HCT116 (cell line): ENCODE data around the gene CCDC172. TPM values are rescaled to one million over a fixed set of nuclear protein-coding genes. Genes with fewer than 3 reads are reported as not detected.

Experiments
- ATAC-seq: fragments of 200-7000 bp; cut with Tn5 transposase; 2 replicates; pipeline ENCODE4 v1.9.1; 2020; ENCODE audit warnings: mild to moderate bottlenecking, moderate library complexity
- BruUV-seq: library from RNA; stranded (reverse); fragments of 400-500 nt; replicated peaks from 2 replicates; lab custom pipeline; 2021; lab: Mats Ljungman, UMichigan
- CTCF ChIA-PET: fragments of 300-600 bp; sonication (Branson Sonifier 250); formaldehyde crosslinking; loops from one replicate; lab custom pipeline; 2021; ENCODE audit warnings: antibody characterized with exemption; lab: Charles Lee
- POLR2A ChIA-PET: fragments of 300-600, 350-600 bp; sonication (Branson Sonifier 250); formaldehyde crosslinking; loops from one replicate; lab custom pipeline; 2021; ENCODE audit warnings: antibody characterized with exemption; lab: Charles Lee
- RAD21 ChIA-PET, 2 experiments: fragments of 300-600 bp; sonication (Branson Sonifier 250); formaldehyde crosslinking; loops; one replicate each; lab custom pipeline; 2023; ENCODE audit warnings: low total read pairs in 2 of 2; ENCODE audit not compliant: uncharacterized antibody in 2 of 2, unreplicated experiment in 2 of 2, low non-redundant PET in 1 of 2; lab: Charles Lee
- DNase-seq: peaks from one replicate; pipeline ENCODE4 v3.0.0-alpha.2; 2010; ENCODE audit warnings: low read depth, low spot score
- H2AFZ ChIP-seq: fragments of 200-600 bp; shearing (Covaris generic), sonication (generic); 2 replicates; pipeline ENCODE4 v1.6.1; 2017; ENCODE audit warnings: low read depth, mixed run types, mixed read lengths, antibody characterized with exemption, low read length; ENCODE audit not compliant: poor library complexity, severe bottlenecking
- H3K27ac ChIP-seq: 2 replicates; pipeline ENCODE4 v1.5.1; 2012; ENCODE audit warnings: low read depth, low read length
- H3K27me3 ChIP-seq: fragments of 200-600 bp; sonication (generic); 2 replicates; pipeline ENCODE4 v1.6.1; 2016; ENCODE audit warnings: mixed run types, low read length, mixed read lengths; ENCODE audit not compliant: insufficient read depth
- H3K36me3 ChIP-seq, 2 experiments: fragments of 200-500 bp in 1 of 2; fragments of 200-600 bp in 1 of 2; sonication (Bioruptor generic) in 1 of 2; sonication (generic) in 1 of 2; 2 replicates each; pipeline versions ENCODE4 v1.5.1 to v1.6.1; 2014 to 2016; ENCODE audit warnings: low read length in 2 of 2, inconsistent platforms in 1 of 2, mixed read lengths in 1 of 2, mixed run types in 1 of 2; ENCODE audit not compliant: insufficient read depth in 2 of 2, control insufficient read depth in 1 of 2
- H3K4me1 ChIP-seq, 2 experiments: fragments of 200-600 bp in 1 of 2; sonication (generic) in 1 of 2; 2 replicates each; pipeline versions ENCODE4 v1.5.1 to v1.6.1; 2012 to 2017; ENCODE audit warnings: low read length in 2 of 2, inconsistent platforms in 1 of 2, mild to moderate bottlenecking in 1 of 2, mixed read lengths in 1 of 2, mixed run types in 1 of 2, moderate library complexity in 1 of 2; ENCODE audit not compliant: insufficient read depth in 2 of 2, control insufficient read depth in 1 of 2
- H3K4me2 ChIP-seq: fragments of 200-600 bp; sonication (generic); 2 replicates; pipeline ENCODE4 v1.6.1; 2017; ENCODE audit warnings: mixed run types, low read length, mixed read lengths
- H3K4me3 ChIP-seq, 2 experiments: fragments of 200-600 bp in 1 of 2; sonication (generic) in 1 of 2; replicated peaks in 1 of 2; 2 replicates each; pipeline ENCODE4 v1.5.1; 2011 to 2016; ENCODE audit warnings: low read length in 2 of 2, control low read depth in 1 of 2, low read depth in 1 of 2, mild to moderate bottlenecking in 1 of 2, mixed read lengths in 1 of 2, mixed run types in 1 of 2
- H3K79me2 ChIP-seq: fragments of 200-600 bp; sonication (generic); 2 replicates; pipeline ENCODE4 v1.6.1; 2017; ENCODE audit warnings: mild to moderate bottlenecking, mixed run types, low read length, moderate library complexity, mixed read lengths; ENCODE audit not compliant: insufficient read depth
- H3K9ac ChIP-seq: fragments of 200-600 bp; sonication (generic); 2 replicates; pipeline ENCODE4 v1.6.1; 2016; ENCODE audit warnings: low read length, mixed read lengths
- H3K9me2 ChIP-seq: fragments of 200-600 bp; sonication (generic), shearing (Covaris generic); 2 replicates; pipeline ENCODE4 v1.6.1; 2017; ENCODE audit warnings: mixed run types, mild to moderate bottlenecking, moderate library complexity; ENCODE audit not compliant: insufficient read depth
- H3K9me3 ChIP-seq, 2 experiments: fragments of 200-500 bp in 1 of 2; fragments of 200-600 bp in 1 of 2; sonication (Bioruptor generic) in 1 of 2; sonication (generic) in 1 of 2; 2 replicates each; pipeline ENCODE4 v1.6.1; 2014 to 2017; ENCODE audit warnings: low read length in 2 of 2, mixed read lengths in 2 of 2, inconsistent platforms in 1 of 2, low read depth in 1 of 2, mild to moderate bottlenecking in 1 of 2, mixed run types in 1 of 2, moderate library complexity in 1 of 2; ENCODE audit not compliant: control insufficient read depth in 1 of 2, insufficient read depth in 1 of 2
- H4K20me1 ChIP-seq: fragments of 200-600 bp; sonication (generic), shearing (Covaris generic); 2 replicates; pipeline ENCODE4 v1.6.1; 2017; ENCODE audit warnings: mixed run types, mild to moderate bottlenecking, moderate library complexity; ENCODE audit not compliant: insufficient read depth
- CEBPB ChIP-seq: IDR thresholded peaks from 2 replicates; pipeline ENCODE4 v1.6.1; 2012; ENCODE audit warnings: low read depth
- EGR1 ChIP-seq: IDR thresholded peaks from 2 replicates; pipeline ENCODE4 v1.6.1; 2012; ENCODE audit warnings: low read depth
- POLR2A ChIP-seq: IDR thresholded peaks from 2 replicates; pipeline ENCODE4 v1.7.0; 2011; ENCODE audit warnings: borderline replicate concordance; ENCODE audit not compliant: insufficient read depth, insufficient read length; ENCODE audit errors: extremely low read depth
- POLR2AphosphoS5 ChIP-seq: IDR thresholded peaks from 2 replicates; pipeline ENCODE4 v1.6.1; 2011; ENCODE audit warnings: mild to moderate bottlenecking, low read depth, low read length, moderate library complexity
- SP1 ChIP-seq: IDR thresholded peaks from 2 replicates; pipeline ENCODE4 v1.6.1; 2012; ENCODE audit warnings: low read depth
- ZBTB33 ChIP-seq: IDR thresholded peaks from 2 replicates; pipeline ENCODE4 v1.6.1; 2011; ENCODE audit warnings: mild to moderate bottlenecking, low read length, moderate library complexity; ENCODE audit not compliant: insufficient replicate concordance; ENCODE audit errors: extremely low read depth
- intact Hi-C: fragments of 100-400 bp; cut with micrococcal nuclease; formaldehyde crosslinking; loops from 2 replicates; pipeline ENCODE4 v1.10.0; 2022
- total RNA-seq: library from RNA; stranded (reverse); gene quantifications from one replicate; pipeline ENCODE4 v1.2.1, GENCODE V29; 2021; ENCODE audit not compliant: unreplicated experiment
- TF ChIP-seq, protein P1 (sequence below), 3 experiments: fragments of 200-600 bp in 1 of 3; sonication (generic) in 1 of 3; IDR thresholded peaks in 2 of 3; conservative IDR thresholded peaks in 1 of 3; 2 replicates each; pipeline ENCODE4 v1.5.1; 2012 to 2017; ENCODE audit warnings: low read depth in 2 of 3, low read length in 2 of 3, antibody characterized with exemption in 1 of 3, borderline replicate concordance in 1 of 3, control low read depth in 1 of 3, mild to moderate bottlenecking in 1 of 3, mixed read lengths in 1 of 3, mixed run types in 1 of 3, moderate library complexity in 1 of 3; ENCODE audit not compliant: insufficient read depth in 1 of 3

CCDC172 gene
- total RNA-seq, 1 experiment from 2014 or later, result not detected

GRCh38 chr10:116289652-116290051 lies 34.6 kb upstream of the CCDC172 start:
- POLR2A ChIA-PET, result no interaction called here
- Histone ChIP-seq H2AFZ (no peak overlapping the region), H3K4me2 (no peak overlapping the region), H3K27me3 (peaks cover 52% of the 10 kb centered on the region), H4K20me1 (no peaks in the 10 kb centered on the region), H3K9ac (no peak overlapping the region), H3K4me1 (no peaks in the 10 kb centered on the region), H3K9me3 (no peaks in the 10 kb centered on the region), H3K4me3 (no peak overlapping the region), H3K79me2 (no peaks in the 10 kb centered on the region), H3K27ac (no peak overlapping the region), H3K36me3 (no peaks in the 10 kb centered on the region), H3K9me2 (no peaks in the 10 kb centered on the region)
- RAD21 ChIA-PET, result no interaction called here
- TF ChIP-seq, protein P1, sequence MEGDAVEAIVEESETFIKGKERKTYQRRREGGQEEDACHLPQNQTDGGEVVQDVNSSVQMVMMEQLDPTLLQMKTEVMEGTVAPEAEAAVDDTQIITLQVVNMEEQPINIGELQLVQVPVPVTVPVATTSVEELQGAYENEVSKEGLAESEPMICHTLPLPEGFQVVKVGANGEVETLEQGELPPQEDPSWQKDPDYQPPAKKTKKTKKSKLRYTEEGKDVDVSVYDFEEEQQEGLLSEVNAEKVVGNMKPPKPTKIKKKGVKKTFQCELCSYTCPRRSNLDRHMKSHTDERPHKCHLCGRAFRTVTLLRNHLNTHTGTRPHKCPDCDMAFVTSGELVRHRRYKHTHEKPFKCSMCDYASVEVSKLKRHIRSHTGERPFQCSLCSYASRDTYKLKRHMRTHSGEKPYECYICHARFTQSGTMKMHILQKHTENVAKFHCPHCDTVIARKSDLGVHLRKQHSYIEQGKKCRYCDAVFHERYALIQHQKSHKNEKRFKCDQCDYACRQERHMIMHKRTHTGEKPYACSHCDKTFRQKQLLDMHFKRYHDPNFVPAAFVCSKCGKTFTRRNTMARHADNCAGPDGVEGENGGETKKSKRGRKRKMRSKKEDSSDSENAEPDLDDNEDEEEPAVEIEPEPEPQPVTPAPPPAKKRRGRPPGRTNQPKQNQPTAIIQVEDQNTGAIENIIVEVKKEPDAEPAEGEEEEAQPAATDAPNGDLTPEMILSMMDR (IDR thresholded peaks at IDR 0.05 in 2 of 3, conservative IDR thresholded peaks at IDR 0.05 in 1 of 3; ENCODE audit: borderline replicate concordance in 1 of 3, insufficient read depth in 1 of 3, low read depth in 2 of 3, low read length in 2 of 3), result no peak
- TF ChIP-seq POLR2AphosphoS5 (no peak), EGR1 (no peak), SP1 (no peak), CEBPB (no peak), ZBTB33 (no peak), POLR2A (no peak)
- intact Hi-C loops, result loop anchor here (2.0 to 10.0 kb wide), 3 partner anchors 345 to 1145 kb away; no protein-coding TSS in a partner anchor
- DNase-seq (no peak), ATAC-seq (no peak)
- BruUV-seq, result no TSS peak
- CTCF ChIA-PET, result interaction anchor here (1.3 kb wide), 1 partner anchor 491 kb away, joined by 3 read pairs; no protein-coding TSS in a partner anchor
